GM19328 (cell line): ENCODE results near the gene WDFY2.

ENCODE experiments used
- ATAC-seq: cut with Tn5 transposase; IDR thresholded peaks from one replicate; pipeline ENCODE4 v1.9.1; 2021; ENCODE audit warnings: mild to moderate bottlenecking, moderate library complexity; ENCODE audit not compliant: unreplicated experiment

Gene WDFY2

GRCh38 chr13:51731759-51732158 lies 147.5 kb downstream of the WDFY2 start:
- ATAC-seq, result no peak

GRCh38 chr13:51733374-51734298 lies 149.4 kb downstream of the WDFY2 start:
- ATAC-seq, result no peak

- no peak for ATAC-seq
Measured at GRCh38 chr13:51734786-51735185, 150.5 kb downstream of the WDFY2 start.

GRCh38 chr13:51737609-51738008 lies 153.3 kb downstream of the WDFY2 start:
- ATAC-seq, result no peak

- ATAC-seq, result no peak
Measured at GRCh38 chr13:51738226-51738905, 154.1 kb downstream of the WDFY2 start.

GRCh38 chr13:51739027-51739764 lies 154.9 kb downstream of the WDFY2 start:
- no peak for ATAC-seq

- no peak for ATAC-seq
Measured at GRCh38 chr13:51740698-51741097, 156.4 kb downstream of the WDFY2 start.

- ATAC-seq, result no peak
Measured at GRCh38 chr13:51742031-51742430, 157.8 kb downstream of the WDFY2 start.

GRCh38 chr13:51742611-51743010 lies 158.3 kb downstream of the WDFY2 start:
- ATAC-seq, result no peak

GRCh38 chr13:51745243-51745642 lies 161.0 kb downstream of the WDFY2 start:
- ATAC-seq, result no peak

GRCh38 chr13:51746802-51747201 lies 162.5 kb downstream of the WDFY2 start:
- ATAC-seq, result no peak

GRCh38 chr13:51747438-51748434 lies 163.5 kb downstream of the WDFY2 start:
- ATAC-seq, result no peak

GRCh38 chr13:51756651-51757050 lies 172.4 kb downstream of the WDFY2 start:
- no peak for ATAC-seq

GRCh38 chr13:51758691-51759090 lies 174.4 kb downstream of the WDFY2 start:
- no peak for ATAC-seq

- no peak for ATAC-seq
Measured at GRCh38 chr13:51759240-51759639, 175.0 kb downstream of the WDFY2 start.

- no peak for ATAC-seq
Measured at GRCh38 chr13:51760592-51760991, 176.3 kb downstream of the WDFY2 start.

- no peak for ATAC-seq
Measured at GRCh38 chr13:51761643-51762350, 177.5 kb downstream of the WDFY2 start.

GRCh38 chr13:51763486-51763885 lies 179.2 kb downstream of the WDFY2 start:
- ATAC-seq, result no peak
